Right lobe of liver (tissue), 4 donors: Measurements from ENCODE around the gene KIF3B.

Source experiments
- CTCF ChIP-seq, 4 donors: fragments of 200-600 bp in 3 of 4; fragments of 450-650 bp in 1 of 4; IDR thresholded peaks; one replicate each; pipeline versions ENCODE4 v1.5.1 to v1.8.0; 2016 to 2022; ENCODE audit warnings: antibody characterized with exemption in 4 of 4, mild to moderate bottlenecking in 2 of 4
- POLR2A ChIP-seq: fragments of 450-650 bp; IDR thresholded peaks from one replicate; pipeline ENCODE4 v1.6.1; 2017; ENCODE audit warnings: antibody characterized with exemption, mild to moderate bottlenecking
- donor health status: DM: no; HTN: no; CAD: no.
- donor health status: DM: no; HTN: no; CAD: no.
- donor health status: DM: no; HTN: yes; CAD: no.

GRCh38 chr20:32325706-32326503 lies 48.5 kb downstream of the KIF3B start:
- TF ChIP-seq CTCF (IDR thresholded peaks at IDR 0.05) (no peak), POLR2A (no peak)
